ENCODE data around the gene MED25. TPM values are rescaled to one million over a fixed set of nuclear protein-coding genes. Genes with fewer than 3 reads are reported as not detected.

MED25 gene
- total and polyA plus RNA-seq, 9 of the 15 experiments (the other 6 are each of a cell fraction or from before 2014, with no cell fraction given): 4.1 to 93.9 (median 19.3) TPM

DNA sequence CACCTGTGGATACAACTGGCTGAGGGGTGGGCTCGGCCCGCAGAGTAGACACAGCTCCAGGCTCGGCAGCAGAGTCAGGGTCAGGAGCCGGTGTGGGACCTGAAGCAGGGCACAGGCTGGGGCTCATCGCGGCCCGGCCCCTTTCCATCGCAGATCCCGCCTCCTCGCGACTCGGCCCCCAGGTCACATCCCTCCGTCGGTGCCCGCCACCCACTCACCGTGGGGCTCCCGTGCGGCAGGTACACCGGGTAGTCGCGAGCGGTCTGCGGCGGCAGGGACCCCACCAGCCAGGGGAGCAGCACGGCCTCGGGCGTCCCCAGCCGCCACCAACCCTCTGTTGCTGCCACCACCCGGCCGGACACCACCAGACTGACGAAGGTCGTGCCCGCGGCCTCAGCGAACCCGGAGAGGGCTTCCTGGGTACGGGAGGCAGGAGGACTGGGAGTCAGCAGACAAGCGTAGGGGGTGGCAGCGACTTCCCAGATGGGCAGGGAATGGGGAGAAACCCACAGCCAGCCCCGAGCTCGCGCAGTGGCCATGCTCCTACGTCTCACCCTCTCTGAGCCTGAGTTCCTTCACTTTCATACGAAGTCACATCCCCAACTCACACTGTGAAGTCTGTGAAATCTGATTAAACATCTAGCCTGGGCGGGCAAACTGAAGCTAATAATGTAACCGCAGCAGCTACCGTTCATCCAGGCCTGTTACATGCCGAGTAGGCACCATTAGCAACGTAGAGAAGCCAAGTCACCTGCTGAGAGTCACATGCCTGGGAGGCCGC lies 8.7 kb upstream of the MED25 start (continued):
- 0 out of 2 replicates have a peak, but pooled peaks have one; percentile 15 for TF ChIP-seq L3MBTL2 (IDR thresholded peaks at IDR 0.05)
- TF ChIP-seq, protein P1, sequence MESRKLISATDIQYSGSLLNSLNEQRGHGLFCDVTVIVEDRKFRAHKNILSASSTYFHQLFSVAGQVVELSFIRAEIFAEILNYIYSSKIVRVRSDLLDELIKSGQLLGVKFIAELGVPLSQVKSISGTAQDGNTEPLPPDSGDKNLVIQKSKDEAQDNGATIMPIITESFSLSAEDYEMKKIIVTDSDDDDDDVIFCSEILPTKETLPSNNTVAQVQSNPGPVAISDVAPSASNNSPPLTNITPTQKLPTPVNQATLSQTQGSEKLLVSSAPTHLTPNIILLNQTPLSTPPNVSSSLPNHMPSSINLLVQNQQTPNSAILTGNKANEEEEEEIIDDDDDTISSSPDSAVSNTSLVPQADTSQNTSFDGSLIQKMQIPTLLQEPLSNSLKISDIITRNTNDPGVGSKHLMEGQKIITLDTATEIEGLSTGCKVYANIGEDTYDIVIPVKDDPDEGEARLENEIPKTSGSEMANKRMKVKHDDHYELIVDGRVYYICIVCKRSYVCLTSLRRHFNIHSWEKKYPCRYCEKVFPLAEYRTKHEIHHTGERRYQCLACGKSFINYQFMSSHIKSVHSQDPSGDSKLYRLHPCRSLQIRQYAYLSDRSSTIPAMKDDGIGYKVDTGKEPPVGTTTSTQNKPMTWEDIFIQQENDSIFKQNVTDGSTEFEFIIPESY (CRISPR knock-in tag; IDR thresholded peaks at IDR 0.05): peak; percentile 9; the same call in 1 of the 2 replicates
- TF ChIP-seq KDM1A (IDR thresholded peaks at IDR 0.05): no peak
- TF ChIP-seq TEAD1 (CRISPR knock-in tag; IDR thresholded peaks at IDR 0.05): peak in 1 of 2 experiments; percentile 43; a peak in 1 of 4 replicates
- no peak for TF ChIP-seq FOXJ3 (CRISPR knock-in tag; IDR thresholded peaks at IDR 0.05)
- TF ChIP-seq, protein P2, sequence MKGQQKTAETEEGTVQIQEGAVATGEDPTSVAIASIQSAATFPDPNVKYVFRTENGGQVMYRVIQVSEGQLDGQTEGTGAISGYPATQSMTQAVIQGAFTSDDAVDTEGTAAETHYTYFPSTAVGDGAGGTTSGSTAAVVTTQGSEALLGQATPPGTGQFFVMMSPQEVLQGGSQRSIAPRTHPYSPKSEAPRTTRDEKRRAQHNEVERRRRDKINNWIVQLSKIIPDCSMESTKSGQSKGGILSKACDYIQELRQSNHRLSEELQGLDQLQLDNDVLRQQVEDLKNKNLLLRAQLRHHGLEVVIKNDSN (CRISPR knock-in tag; IDR thresholded peaks at IDR 0.05): peak; percentile 11; the same call in 1 of the 2 replicates
- peak; percentile 90 for TF ChIP-seq RBM22 (IDR thresholded peaks at IDR 0.05; ENCODE audit: low read depth, low read length, poor library complexity, severe bottlenecking)
- TF ChIP-seq, protein P3, sequence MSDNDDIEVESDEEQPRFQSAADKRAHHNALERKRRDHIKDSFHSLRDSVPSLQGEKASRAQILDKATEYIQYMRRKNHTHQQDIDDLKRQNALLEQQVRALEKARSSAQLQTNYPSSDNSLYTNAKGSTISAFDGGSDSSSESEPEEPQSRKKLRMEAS (CRISPR knock-in tag; IDR thresholded peaks at IDR 0.05): peak; percentile 44; the same call in 1 of the 2 replicates

Data from K562 (cell line).